ENCODE results near the gene TCF12. TPM values are rescaled to one million over a fixed set of nuclear protein-coding genes. Genes with fewer than 3 reads are reported as not detected.

The TCF12 gene
- total RNA-seq, 1 donor from 2014 or later: 78.6 TPM

DNA sequence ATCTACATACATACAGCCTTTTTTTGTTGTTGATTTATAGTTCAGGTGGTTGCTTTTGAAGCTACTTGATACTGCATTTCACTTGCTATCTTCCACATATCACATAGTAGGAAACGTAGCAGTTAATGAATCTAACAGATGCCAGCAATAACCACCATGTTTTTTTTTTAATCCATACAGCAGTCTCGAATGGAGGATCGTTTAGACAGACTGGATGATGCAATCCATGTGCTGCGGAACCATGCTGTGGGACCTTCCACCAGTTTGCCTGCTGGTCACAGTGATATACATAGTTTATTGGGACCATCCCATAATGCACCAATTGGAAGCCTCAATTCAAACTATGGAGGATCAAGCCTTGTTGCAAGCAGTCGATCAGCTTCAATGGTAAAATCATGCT lies 334.6 kb downstream of the TCF12 start:
- H3K27ac Mint-ChIP-seq: no peak overlapping the region
- DNase-seq: no peak
- no peaks in the 10 kb centered on the region for H3K9me3 Mint-ChIP-seq
- no peaks in the 10 kb centered on the region for H3K27me3 Mint-ChIP-seq
- H3K36me3 Mint-ChIP-seq (ENCODE audit: low read depth): peaks cover 22% of the 10 kb centered on the region
- no peak overlapping the region for H3K4me3 Mint-ChIP-seq
- H3K4me1 Mint-ChIP-seq: no peaks in the 10 kb centered on the region
- intact Hi-C loops (cut with micrococcal nuclease): no loop called here

DNA sequence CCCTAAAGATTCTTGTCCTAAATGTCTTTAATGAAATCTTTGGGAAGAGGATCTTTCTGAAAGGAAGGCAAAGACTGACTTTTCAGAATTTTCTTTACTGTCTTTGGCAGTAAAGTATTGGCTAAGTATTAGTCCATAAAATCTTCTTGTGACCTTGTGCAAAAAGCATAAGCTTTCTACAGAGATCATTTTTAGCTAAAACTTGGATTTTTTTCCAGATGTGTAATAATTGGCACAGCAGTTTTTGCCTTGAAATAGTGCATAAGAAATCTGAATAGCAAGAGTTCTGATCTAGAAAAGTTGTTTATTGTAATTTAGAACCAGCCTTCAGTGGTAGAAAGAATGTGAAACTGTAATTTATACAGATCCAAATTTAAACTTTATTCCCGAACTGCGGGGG lies 335.1 kb downstream of the TCF12 start:
- Mint-ChIP-seq H3K27me3 (no peaks in the 10 kb centered on the region), H3K9me3 (no peaks in the 10 kb centered on the region), H3K4me3 (no peak overlapping the region), H3K36me3 (ENCODE audit: low read depth) (peaks cover 22% of the 10 kb centered on the region), H3K4me1 (no peaks in the 10 kb centered on the region), H3K27ac (no peak overlapping the region)
- intact Hi-C loops (cut with micrococcal nuclease): no loop called here
- DNase-seq: no peak

DNA sequence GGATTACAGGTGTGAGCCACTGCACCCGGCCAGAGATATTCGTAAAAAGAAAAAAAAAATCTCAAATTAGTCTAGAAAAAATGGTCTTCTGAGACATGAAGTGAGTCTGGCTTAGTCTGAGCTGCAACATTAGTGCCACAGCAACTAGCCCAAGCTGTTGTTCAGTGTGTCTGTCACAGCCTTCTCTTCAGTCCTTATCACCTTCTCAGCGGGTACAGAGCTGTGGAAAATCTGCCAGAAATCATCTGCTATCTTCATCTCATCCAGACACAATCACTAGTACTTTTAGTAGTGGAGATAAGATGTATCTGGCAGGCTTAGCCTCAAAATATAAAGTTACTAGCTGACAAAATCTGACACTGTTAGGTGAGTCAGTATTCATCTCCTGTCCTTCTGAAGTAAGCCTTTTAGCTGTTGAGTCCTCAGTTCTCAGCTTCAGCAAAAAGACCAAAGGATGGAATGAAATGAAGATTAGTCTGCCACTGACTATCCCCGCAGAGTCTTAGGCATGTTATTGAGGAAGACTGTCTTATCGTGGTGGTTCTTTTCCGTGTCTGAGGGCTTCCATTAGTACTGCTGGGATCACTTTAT lies 337.4 kb downstream of the TCF12 start:
- no peak overlapping the region for H3K4me3 Mint-ChIP-seq
- no peak overlapping the region for H3K27ac Mint-ChIP-seq
- intact Hi-C loops (cut with micrococcal nuclease): no loop called here
- peaks cover 20% of the 10 kb centered on the region for H3K36me3 Mint-ChIP-seq (ENCODE audit: low read depth)
- no peaks in the 10 kb centered on the region for H3K9me3 Mint-ChIP-seq
- no peaks in the 10 kb centered on the region for H3K4me1 Mint-ChIP-seq
- no peaks in the 10 kb centered on the region for H3K27me3 Mint-ChIP-seq
- no peak for DNase-seq

DNA sequence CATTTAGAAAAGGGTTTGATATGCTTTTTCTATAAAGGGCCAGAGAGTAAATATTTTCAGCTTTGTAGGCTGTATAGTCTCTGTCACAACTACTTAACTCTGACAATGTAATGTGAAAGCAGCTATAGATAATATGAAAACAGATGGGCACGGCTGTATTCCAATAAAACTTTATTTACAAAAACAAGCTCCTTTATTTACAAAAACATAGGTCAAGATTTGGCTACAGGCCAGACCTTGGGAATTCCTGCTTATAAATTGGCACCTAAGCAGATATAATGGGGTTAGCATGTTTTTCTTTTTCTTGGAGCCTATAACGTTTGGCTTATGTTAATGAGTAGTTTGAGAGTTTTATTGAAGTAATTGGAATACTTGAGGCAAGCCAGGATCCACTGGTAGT lies 338.5 kb downstream of the TCF12 start:
- Mint-ChIP-seq H3K4me3 (no peak overlapping the region), H3K36me3 (ENCODE audit: low read depth) (peaks cover 17% of the 10 kb centered on the region), H3K9me3 (no peaks in the 10 kb centered on the region), H3K4me1 (no peaks in the 10 kb centered on the region), H3K27ac (no peak overlapping the region), H3K27me3 (no peaks in the 10 kb centered on the region)
- intact Hi-C loops (cut with micrococcal nuclease): no loop called here
- DNase-seq: no peak

DNA sequence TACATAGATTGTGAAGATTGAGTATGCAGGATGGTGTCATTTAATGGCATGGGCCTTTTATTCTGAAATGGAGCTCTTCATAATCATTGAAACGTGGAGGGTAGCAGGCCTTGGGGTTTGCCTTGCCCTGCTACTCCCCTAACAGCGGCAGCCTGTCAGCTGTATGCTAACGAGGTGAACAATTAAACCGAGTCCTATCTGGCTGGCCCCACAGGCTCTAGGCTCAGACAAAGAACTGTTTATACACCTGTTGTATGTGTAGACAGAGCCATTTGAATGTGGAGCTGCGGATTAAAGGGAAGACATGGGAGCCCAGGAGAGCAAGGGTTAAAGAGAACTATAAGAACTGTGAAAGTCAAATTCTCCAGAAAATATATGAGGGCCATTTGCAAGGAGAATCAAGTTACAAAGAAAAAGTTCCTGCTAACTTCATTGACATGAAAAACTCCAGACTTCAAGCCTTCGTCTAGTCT lies 341.2 kb downstream of the TCF12 start:
- Mint-ChIP-seq H3K36me3 (ENCODE audit: low read depth) (peaks cover 20% of the 10 kb centered on the region), H3K27ac (no peak overlapping the region), H3K27me3 (no peaks in the 10 kb centered on the region), H3K9me3 (no peaks in the 10 kb centered on the region), H3K4me3 (no peak overlapping the region), H3K4me1 (no peaks in the 10 kb centered on the region)
- intact Hi-C loops (cut with micrococcal nuclease): no loop called here
- DNase-seq: no peak

DNA sequence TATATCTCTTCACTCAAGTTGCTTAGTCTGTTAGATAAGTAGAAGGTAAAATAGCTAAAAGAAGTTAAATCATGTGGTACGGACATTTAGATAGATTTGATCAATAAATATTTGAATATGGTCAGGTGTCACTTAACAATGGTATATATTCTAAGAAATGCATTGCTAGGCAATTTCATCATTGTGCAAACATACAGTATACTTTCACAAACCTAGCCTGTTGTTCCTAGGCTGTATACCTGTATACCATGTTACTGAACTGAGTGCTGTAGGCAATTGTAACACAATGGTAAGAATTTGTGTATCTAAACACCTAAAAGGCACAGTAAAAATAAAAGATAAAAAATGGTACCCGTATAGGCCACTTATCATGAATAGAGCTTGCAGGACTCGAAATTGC lies 345.1 kb downstream of the TCF12 start:
- H3K4me1 Mint-ChIP-seq: no peaks in the 10 kb centered on the region
- H3K27me3 Mint-ChIP-seq: no peaks in the 10 kb centered on the region
- no peak overlapping the region for H3K27ac Mint-ChIP-seq
- H3K36me3 Mint-ChIP-seq (ENCODE audit: low read depth): peaks cover 15% of the 10 kb centered on the region
- H3K4me3 Mint-ChIP-seq: no peak overlapping the region
- intact Hi-C loops (cut with micrococcal nuclease): no loop called here
- H3K9me3 Mint-ChIP-seq: no peaks in the 10 kb centered on the region
- DNase-seq: no peak

DNA sequence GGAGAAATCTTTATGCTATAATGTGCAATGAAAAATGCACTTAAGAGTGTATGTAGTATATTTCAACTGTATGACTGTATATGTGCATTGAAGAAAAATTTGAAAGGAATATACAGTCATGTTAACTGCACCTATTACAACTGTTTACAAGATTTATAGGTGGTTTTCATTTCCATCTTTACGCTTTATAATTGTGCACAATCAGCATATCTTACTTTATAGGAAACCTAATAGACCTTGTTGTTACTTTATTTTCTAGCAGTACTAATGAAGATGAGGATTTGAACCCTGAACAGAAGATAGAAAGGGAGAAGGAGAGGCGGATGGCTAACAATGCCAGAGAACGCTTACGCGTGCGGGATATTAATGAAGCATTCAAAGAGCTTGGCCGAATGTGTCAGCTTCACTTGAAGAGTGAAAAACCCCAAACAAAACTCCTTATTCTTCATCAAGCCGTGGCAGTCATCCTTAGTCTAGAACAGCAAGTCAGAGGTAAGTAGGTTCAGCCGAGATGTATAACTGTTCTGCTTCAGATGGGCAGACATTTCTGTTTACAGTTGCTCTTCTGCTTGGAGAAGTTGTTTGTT lies 354.4 kb downstream of the TCF12 start:
- Mint-ChIP-seq H3K4me1 (no peaks in the 10 kb centered on the region), H3K27ac (no peak overlapping the region), H3K4me3 (no peak overlapping the region), H3K36me3 (ENCODE audit: low read depth) (peaks cover 20% of the 10 kb centered on the region), H3K9me3 (no peaks in the 10 kb centered on the region), H3K27me3 (no peaks in the 10 kb centered on the region)
- intact Hi-C loops (cut with micrococcal nuclease): no loop called here
- DNase-seq: no peak

DNA sequence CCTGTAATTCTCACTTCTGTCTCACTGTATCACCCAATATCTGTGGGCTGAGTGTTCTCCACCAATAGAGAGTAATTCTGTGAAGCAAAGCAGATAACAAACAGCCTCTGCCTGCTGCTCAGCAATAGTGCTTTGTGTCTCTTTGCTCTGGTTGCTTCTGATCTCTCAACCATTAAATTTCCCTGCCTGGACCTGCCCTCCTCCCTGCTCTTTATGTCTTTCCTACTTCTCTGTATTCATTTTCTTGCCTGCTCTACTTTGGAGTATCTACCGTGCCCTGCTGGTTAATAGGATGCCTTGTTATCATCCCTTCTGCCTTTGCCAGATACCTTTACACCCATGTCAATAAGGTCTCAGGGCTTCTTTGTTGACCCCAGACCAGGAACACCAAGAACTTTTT lies 355.0 kb downstream of the TCF12 start:
- Mint-ChIP-seq H3K9me3 (no peaks in the 10 kb centered on the region), H3K4me1 (no peaks in the 10 kb centered on the region), H3K36me3 (ENCODE audit: low read depth) (peaks cover 20% of the 10 kb centered on the region), H3K4me3 (no peak overlapping the region), H3K27me3 (no peaks in the 10 kb centered on the region), H3K27ac (no peak overlapping the region)
- intact Hi-C loops (cut with micrococcal nuclease): no loop called here
- DNase-seq: no peak

DNA sequence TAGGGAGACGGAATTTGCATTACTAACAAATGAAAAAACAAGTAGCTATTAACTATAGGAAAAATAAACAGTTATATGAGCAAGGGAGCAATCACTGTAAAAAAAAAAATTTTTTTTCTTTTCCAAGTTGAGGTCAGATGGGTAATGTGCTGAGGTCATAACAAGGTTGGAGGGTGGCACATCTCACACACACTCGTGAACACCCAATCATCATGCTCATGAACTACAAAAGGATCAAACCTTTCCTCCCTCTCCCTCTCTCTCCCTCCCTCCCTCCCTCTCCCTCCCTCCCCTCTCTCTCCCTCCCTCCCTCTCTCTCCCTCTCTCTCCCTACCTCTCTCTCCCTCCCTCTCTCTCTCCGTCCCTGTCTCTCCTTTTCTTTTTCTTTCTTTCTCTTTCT lies 360.0 kb downstream of the TCF12 start:
- Mint-ChIP-seq H3K27me3 (no peaks in the 10 kb centered on the region), H3K27ac (no peak overlapping the region), H3K4me1 (no peaks in the 10 kb centered on the region), H3K4me3 (no peak overlapping the region), H3K9me3 (no peaks in the 10 kb centered on the region), H3K36me3 (ENCODE audit: low read depth) (peaks cover 20% of the 10 kb centered on the region)
- no peak for DNase-seq
- intact Hi-C loops (cut with micrococcal nuclease): no loop called here

DNA sequence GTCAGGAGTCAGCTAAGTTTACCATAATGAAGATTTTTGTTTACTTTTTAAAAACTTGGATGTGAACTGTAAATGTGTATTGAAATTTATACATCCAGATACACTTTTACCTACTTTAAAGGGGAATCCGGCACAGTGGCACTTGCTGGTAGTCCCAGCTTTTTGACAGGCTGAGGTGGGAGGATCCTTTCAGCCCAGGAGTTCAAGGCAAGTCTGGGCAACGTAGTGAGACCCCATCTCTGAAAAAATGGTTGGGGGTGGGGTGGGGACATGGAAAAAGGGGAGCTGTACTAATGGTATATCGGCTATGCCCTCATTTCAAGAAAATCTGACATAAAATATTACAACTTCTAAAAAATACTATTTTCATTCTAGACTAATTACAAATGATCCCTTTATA lies 362.0 kb downstream of the TCF12 start:
- Mint-ChIP-seq H3K9me3 (no peaks in the 10 kb centered on the region), H3K4me1 (peaks cover 7% of the 10 kb centered on the region), H3K27ac (no peak overlapping the region), H3K36me3 (ENCODE audit: low read depth) (peaks cover 20% of the 10 kb centered on the region), H3K4me3 (no peak overlapping the region), H3K27me3 (no peaks in the 10 kb centered on the region)
- intact Hi-C loops (cut with micrococcal nuclease): no loop called here
- no peak for DNase-seq

DNA sequence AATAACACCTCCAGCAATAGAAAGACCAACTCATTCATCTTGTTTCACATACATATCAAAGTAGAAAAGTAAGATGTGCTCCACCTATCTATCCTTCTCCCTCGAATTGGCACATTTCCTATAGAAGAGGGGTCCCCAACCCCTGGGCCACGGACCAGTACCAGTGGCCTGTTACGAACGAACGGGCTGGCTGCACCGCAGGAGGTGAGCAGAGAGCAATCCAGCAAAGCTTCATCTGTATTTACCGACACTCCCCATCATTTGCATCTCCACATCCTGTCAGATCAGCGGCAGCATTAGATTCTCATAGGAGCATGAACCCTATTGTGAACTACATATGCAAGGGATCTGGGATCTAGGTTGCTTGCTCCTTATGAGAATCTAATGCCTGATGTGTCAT lies 362.9 kb downstream of the TCF12 start:
- Mint-ChIP-seq H3K9me3 (no peaks in the 10 kb centered on the region), H3K27me3 (no peaks in the 10 kb centered on the region), H3K36me3 (ENCODE audit: low read depth) (peaks cover 21% of the 10 kb centered on the region), H3K4me3 (no peak overlapping the region), H3K4me1 (peaks cover 7% of the 10 kb centered on the region), H3K27ac (peak overlapping the region; percentile 8)
- intact Hi-C loops (cut with micrococcal nuclease): no loop called here
- DNase-seq: no peak

DNA sequence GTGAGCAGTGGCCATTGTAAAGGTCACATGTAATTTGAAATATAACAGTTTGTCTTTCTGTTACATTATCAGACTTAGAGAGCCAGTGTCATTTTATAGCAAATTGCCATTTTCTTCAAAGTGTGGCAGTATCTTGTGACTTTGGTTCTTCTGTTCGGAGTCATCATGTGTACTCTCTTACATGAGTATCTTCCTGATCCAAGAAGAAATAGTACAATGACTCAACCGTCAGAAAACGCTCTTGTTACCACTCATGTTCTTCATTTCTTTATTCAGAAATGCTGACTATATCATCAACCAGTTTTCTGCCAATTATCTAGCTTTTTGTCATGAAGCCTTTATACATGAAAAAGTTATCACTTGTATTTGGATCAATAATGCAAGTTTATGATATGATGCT lies 364.2 kb downstream of the TCF12 start:
- H3K4me1 Mint-ChIP-seq: peaks cover 7% of the 10 kb centered on the region
- intact Hi-C loops (cut with micrococcal nuclease): no loop called here
- H3K4me3 Mint-ChIP-seq: no peak overlapping the region
- peaks cover 25% of the 10 kb centered on the region for H3K36me3 Mint-ChIP-seq (ENCODE audit: low read depth)
- no peak for DNase-seq
- H3K27ac Mint-ChIP-seq: no peak overlapping the region
- no peaks in the 10 kb centered on the region for H3K27me3 Mint-ChIP-seq
- no peaks in the 10 kb centered on the region for H3K9me3 Mint-ChIP-seq

DNA sequence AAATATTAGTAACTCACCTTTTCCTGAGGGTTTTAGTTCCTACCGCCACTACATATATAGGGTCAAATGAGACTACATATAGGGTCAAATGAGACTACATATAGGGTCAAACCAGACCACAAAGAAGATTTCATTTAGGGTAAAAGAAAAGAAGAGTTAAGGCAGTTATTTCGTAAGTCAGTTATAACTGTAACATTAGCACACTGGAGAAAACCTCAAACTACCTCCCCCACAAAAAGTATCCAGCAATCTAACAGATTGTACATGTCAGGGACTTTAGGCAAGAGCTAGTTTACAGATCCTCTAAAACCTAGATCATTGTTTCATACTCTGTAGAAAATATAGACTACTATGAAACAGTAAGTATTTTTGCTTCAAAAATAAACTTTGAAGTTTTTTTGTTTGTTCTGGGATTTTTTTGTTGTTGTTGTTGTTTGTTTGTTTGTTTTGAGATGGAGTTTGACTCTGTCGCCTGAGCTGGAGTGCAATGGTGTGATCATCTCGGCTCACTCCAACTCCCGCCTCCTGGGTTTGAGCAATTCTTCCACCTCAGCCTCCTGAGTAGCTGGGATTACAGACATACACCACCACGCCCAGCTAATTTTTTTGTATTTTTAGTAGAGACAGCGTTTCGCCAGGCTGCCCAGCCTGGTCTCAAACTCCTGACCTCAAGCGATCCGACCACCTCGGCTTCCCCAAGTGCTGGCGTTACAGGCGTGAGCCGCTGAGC lies 365.5 kb downstream of the TCF12 start:
- no peak for DNase-seq
- H3K4me1 Mint-ChIP-seq: peaks cover 7% of the 10 kb centered on the region
- H3K36me3 Mint-ChIP-seq (ENCODE audit: low read depth): peaks cover 28% of the 10 kb centered on the region
- H3K27me3 Mint-ChIP-seq: no peaks in the 10 kb centered on the region
- intact Hi-C loops (cut with micrococcal nuclease): no loop called here
- H3K4me3 Mint-ChIP-seq: no peak overlapping the region
- H3K9me3 Mint-ChIP-seq: no peaks in the 10 kb centered on the region
- H3K27ac Mint-ChIP-seq: no peak overlapping the region

DNA sequence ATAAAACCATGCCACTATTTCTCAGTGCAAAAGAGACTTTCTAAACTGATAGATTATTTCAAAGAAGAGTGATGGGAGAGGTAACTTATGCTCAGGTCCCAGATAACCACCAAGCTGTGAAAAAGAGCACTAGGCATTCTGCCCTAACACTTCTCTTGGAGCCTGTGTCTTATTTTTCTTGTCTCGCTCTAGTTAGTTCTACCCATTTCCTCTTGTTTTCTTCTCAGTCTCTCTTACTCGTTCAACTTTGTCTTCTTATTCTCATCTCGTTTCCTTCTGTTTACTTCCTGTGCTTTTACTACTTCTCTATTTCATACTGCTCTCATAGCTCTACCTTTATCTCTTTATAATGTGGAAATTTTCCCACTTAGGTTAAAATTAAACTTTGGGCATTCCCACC lies 366.1 kb downstream of the TCF12 start:
- intact Hi-C loops (cut with micrococcal nuclease): no loop called here
- Mint-ChIP-seq H3K4me1 (peaks cover 7% of the 10 kb centered on the region), H3K36me3 (ENCODE audit: low read depth) (peaks cover 31% of the 10 kb centered on the region), H3K9me3 (no peaks in the 10 kb centered on the region), H3K27ac (peak overlapping the region; percentile 56), H3K4me3 (no peak overlapping the region), H3K27me3 (no peaks in the 10 kb centered on the region)
- DNase-seq: no peak

All from activated CD4-positive, alpha-beta T cell treated with anti-CD3 and anti-CD28 coated beads, Interleukin-2, amount 10 ng/mL, durations not matched to agents 24 days and 14 days (primary cell).